HepG2 (cell line): Measurements from ENCODE around the gene PALS1. TPM values are rescaled to one million over a fixed set of nuclear protein-coding genes. Genes with fewer than 3 reads are reported as not detected.

Source experiments
- ARID4A ChIP-seq: sonication (generic); formaldehyde crosslinking; IDR thresholded peaks from 2 replicates; pipeline ENCODE4 v1.5.0; 2020; ENCODE audit warnings: mild to moderate bottlenecking, missing genetic modification reagents, borderline replicate concordance
- CREM ChIP-seq, 2 experiments: sonication (generic) in 1 of 2; formaldehyde crosslinking in 1 of 2; IDR thresholded peaks; 2 replicates each; pipeline versions ENCODE4 v1.4.0 to v1.6.1; 2016 to 2020; ENCODE audit warnings: antibody characterized with exemption in 1 of 2, mild to moderate bottlenecking in 1 of 2, missing genetic modification reagents in 1 of 2
- REPIN1 ChIP-seq: sonication (generic); formaldehyde crosslinking; IDR thresholded peaks from 2 replicates; pipeline ENCODE4 v1.8.0; 2022; ENCODE audit warnings: missing genetic modification reagents, low read depth, mild to moderate bottlenecking, borderline replicate concordance
- ZNF142 ChIP-seq: sonication (generic); formaldehyde crosslinking; IDR thresholded peaks from 2 replicates; pipeline ENCODE4 v1.4.0; 2020; ENCODE audit warnings: missing genetic modification reagents
- ZNF260 ChIP-seq: sonication (generic); formaldehyde crosslinking; IDR thresholded peaks from 2 replicates; pipeline ENCODE4 v1.4.0; 2020; ENCODE audit warnings: missing genetic modification reagents, low read depth, mild to moderate bottlenecking, borderline replicate concordance
- ZNF614 ChIP-seq: IDR thresholded peaks from 2 replicates; pipeline ENCODE4 v1.6.1; 2018; ENCODE audit warnings: missing biosample characterization, missing genetic modification reagents, inconsistent platforms, borderline replicate concordance
- polyA plus RNA-seq, 8 experiments: library from polyadenylated mRNA; depleted of rRNA in 3 of 8; stranded (reverse) in 7 of 8; unstranded in 1 of 8; fragments of >200 nt; fragmentation: Illumina TruSeq in 4 of 8; extraction: Trizol in 4 of 8; gene quantifications; 2 replicates each; pipeline versions ENCODE4 v1.2.1 to v1.2.3, GENCODE V29; 2011 to 2016; ENCODE audit warnings: low read depth in 4 of 8, missing spikeins in 1 of 8, mixed read lengths in 1 of 8; ENCODE audit not compliant: insufficient read depth in 1 of 8
- total RNA-seq, 5 experiments: library from RNA; depleted of rRNA; stranded (reverse); fragments of >200 nt; fragmentation: Illumina TruSeq; extraction: Trizol; gene quantifications; 2 replicates each; pipeline ENCODE4 v1.2.3, GENCODE V29; 2016; ENCODE audit warnings: low read depth in 1 of 5
- TF ChIP-seq, protein P1 (sequence below): sonication (generic); formaldehyde crosslinking; IDR thresholded peaks from 2 replicates; pipeline ENCODE4 v1.5.1; 2020; ENCODE audit warnings: mild to moderate bottlenecking, missing genetic modification reagents, borderline replicate concordance

Gene PALS1
- total and polyA plus RNA-seq, 2 of the 13 experiments (the other 11 are each of a cell fraction or from before 2014, with no cell fraction given), result 8.8 to 20.0 TPM

DNA sequence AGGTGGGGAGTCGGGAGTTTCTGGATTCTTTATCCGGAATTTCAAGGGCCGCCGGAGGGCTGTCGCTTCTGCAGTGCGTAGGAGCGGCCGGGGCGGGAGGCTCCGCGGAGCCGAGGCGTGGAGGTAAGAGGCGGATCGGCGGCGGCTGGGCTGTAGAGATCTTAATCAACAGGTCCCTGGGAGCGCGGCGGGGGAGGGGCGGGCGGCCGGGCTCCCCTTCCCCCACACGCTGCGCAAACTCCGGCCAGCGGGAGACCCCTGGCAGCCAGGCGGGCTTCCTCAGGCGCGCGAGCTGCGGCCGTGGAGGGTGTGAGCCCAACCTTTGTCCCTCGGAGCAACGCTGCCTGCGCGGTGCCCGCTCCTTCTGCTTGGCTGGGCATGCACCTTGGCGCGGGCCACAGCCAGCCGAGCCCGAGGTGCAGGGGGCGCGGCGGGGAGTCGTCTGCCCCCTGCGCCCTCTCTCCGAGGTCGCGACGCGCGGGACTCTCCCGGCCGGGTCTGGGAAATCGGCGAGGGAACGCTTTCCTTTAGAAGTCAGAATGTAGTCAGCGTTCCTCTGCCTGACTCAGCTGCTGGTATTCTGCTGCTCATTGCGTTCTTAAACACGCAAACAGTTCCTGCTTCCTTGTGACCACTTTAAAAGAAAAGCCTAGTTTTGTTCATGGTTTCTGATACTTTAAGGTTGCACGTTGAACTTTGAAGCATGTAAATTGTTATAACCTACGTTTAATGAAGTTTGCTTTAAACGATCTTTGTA, at the start of gene PALS1 (continued):
- TF ChIP-seq, protein P1, sequence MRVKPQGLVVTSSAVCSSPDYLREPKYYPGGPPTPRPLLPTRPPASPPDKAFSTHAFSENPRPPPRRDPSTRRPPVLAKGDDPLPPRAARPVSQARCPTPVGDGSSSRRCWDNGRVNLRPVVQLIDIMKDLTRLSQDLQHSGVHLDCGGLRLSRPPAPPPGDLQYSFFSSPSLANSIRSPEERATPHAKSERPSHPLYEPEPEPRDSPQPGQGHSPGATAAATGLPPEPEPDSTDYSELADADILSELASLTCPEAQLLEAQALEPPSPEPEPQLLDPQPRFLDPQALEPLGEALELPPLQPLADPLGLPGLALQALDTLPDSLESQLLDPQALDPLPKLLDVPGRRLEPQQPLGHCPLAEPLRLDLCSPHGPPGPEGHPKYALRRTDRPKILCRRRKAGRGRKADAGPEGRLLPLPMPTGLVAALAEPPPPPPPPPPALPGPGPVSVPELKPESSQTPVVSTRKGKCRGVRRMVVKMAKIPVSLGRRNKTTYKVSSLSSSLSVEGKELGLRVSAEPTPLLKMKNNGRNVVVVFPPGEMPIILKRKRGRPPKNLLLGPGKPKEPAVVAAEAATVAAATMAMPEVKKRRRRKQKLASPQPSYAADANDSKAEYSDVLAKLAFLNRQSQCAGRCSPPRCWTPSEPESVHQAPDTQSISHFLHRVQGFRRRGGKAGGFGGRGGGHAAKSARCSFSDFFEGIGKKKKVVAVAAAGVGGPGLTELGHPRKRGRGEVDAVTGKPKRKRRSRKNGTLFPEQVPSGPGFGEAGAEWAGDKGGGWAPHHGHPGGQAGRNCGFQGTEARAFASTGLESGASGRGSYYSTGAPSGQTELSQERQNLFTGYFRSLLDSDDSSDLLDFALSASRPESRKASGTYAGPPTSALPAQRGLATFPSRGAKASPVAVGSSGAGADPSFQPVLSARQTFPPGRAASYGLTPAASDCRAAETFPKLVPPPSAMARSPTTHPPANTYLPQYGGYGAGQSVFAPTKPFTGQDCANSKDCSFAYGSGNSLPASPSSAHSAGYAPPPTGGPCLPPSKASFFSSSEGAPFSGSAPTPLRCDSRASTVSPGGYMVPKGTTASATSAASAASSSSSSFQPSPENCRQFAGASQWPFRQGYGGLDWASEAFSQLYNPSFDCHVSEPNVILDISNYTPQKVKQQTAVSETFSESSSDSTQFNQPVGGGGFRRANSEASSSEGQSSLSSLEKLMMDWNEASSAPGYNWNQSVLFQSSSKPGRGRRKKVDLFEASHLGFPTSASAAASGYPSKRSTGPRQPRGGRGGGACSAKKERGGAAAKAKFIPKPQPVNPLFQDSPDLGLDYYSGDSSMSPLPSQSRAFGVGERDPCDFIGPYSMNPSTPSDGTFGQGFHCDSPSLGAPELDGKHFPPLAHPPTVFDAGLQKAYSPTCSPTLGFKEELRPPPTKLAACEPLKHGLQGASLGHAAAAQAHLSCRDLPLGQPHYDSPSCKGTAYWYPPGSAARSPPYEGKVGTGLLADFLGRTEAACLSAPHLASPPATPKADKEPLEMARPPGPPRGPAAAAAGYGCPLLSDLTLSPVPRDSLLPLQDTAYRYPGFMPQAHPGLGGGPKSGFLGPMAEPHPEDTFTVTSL (CRISPR knock-in tag), result no peak
- TF ChIP-seq ZNF614 (0 out of 2 replicates have a peak, but pooled peaks have one; percentile 20), REPIN1 (CRISPR knock-in tag) (0 out of 2 replicates have a peak, but pooled peaks have one; percentile 28), ZNF142 (CRISPR knock-in tag) (0 out of 2 replicates have a peak, but pooled peaks have one; percentile 40), CREM (IDR thresholded peaks at IDR 0.05) (no peak), CREM (CRISPR knock-in tag; IDR thresholded peaks at IDR 0.05) (no peak), ARID4A (CRISPR knock-in tag) (peak; percentile 84), ZNF260 (CRISPR knock-in tag) (no peak)
